HepG2 (cell line): ENCODE results near the gene DPY30. TPM values are rescaled to one million over a fixed set of nuclear protein-coding genes. Genes with fewer than 3 reads are reported as not detected.

Experiments used
- CREB3 ChIP-seq: sonication (generic); formaldehyde crosslinking; IDR thresholded peaks from 2 replicates; pipeline ENCODE4 v1.5.0; 2020; ENCODE audit warnings: missing genetic modification reagents
- FOXK1 ChIP-seq: sonication (generic); formaldehyde crosslinking; IDR thresholded peaks from 2 replicates; pipeline ENCODE4 v1.4.0; 2020; ENCODE audit warnings: low read depth, missing genetic modification reagents, borderline replicate concordance
- HIVEP1 ChIP-seq: sonication (generic); formaldehyde crosslinking; IDR thresholded peaks from 2 replicates; pipeline ENCODE4 v1.4.0; 2020; ENCODE audit warnings: mild to moderate bottlenecking, missing genetic modification reagents
- HMGXB3 ChIP-seq: sonication (generic); formaldehyde crosslinking; IDR thresholded peaks from 2 replicates; pipeline ENCODE4 v1.4.0; 2020; ENCODE audit warnings: missing genetic modification reagents, borderline replicate concordance
- IRF9 ChIP-seq: sonication (generic); formaldehyde crosslinking; IDR thresholded peaks from 2 replicates; pipeline ENCODE4 v1.8.0; 2022; ENCODE audit warnings: missing genetic modification reagents, mild to moderate bottlenecking, borderline replicate concordance
- MIER3 ChIP-seq: IDR thresholded peaks from 2 replicates; pipeline ENCODE4 v1.6.1; 2016; ENCODE audit warnings: missing compliant biosample characterization, borderline replicate concordance
- POLR2AphosphoS5 ChIP-seq: IDR thresholded peaks from 2 replicates; pipeline ENCODE4 v1.6.1; 2012; ENCODE audit warnings: low read depth, low read length
- PRDM4 ChIP-seq: sonication (generic); formaldehyde crosslinking; IDR thresholded peaks from 2 replicates; pipeline ENCODE4 v1.9.0; 2021; ENCODE audit warnings: missing genetic modification reagents, borderline replicate concordance
- RFX5 ChIP-seq: IDR thresholded peaks from 2 replicates; pipeline ENCODE4 v1.6.1; 2011; ENCODE audit warnings: low read depth, low read length, improper control_type of control experiment
- RXRB ChIP-seq: IDR thresholded peaks from 2 replicates; pipeline ENCODE4 v1.6.1; 2016; ENCODE audit warnings: borderline replicate concordance, missing genetic modification reagents, missing compliant biosample characterization
- SIX1 ChIP-seq: sonication (generic); formaldehyde crosslinking; IDR thresholded peaks from 2 replicates; pipeline ENCODE4 v1.4.0; 2020; ENCODE audit warnings: missing genetic modification reagents, borderline replicate concordance
- TAF15 ChIP-seq: fragments of 200-400 bp; formaldehyde crosslinking; IDR thresholded peaks from one replicate; pipeline ENCODE4 v1.6.1; 2018; ENCODE audit warnings: mild to moderate bottlenecking, low read depth, low read length; ENCODE audit not compliant: poor library complexity, severe bottlenecking
- U2AF1 ChIP-seq: fragments of 200-400 bp; formaldehyde crosslinking; optimal IDR thresholded peaks from 2 replicates; pipeline ENCODE3; 2017; ENCODE audit warnings: mild to moderate bottlenecking, low read depth, low read length
- ZBTB38 ChIP-seq: sonication (generic); formaldehyde crosslinking; IDR thresholded peaks from 2 replicates; pipeline ENCODE4 v1.5.1; 2020; ENCODE audit warnings: mild to moderate bottlenecking, missing genetic modification reagents
- ZBTB46 ChIP-seq: sonication (generic); formaldehyde crosslinking; IDR thresholded peaks from 2 replicates; pipeline ENCODE4 v1.4.0; 2020; ENCODE audit warnings: mild to moderate bottlenecking, missing genetic modification reagents, borderline replicate concordance
- ZFY ChIP-seq: sonication (generic); formaldehyde crosslinking; IDR thresholded peaks from 2 replicates; pipeline ENCODE4 v1.4.0; 2020; ENCODE audit warnings: missing genetic modification reagents
- ZNF160 ChIP-seq: sonication (generic); formaldehyde crosslinking; IDR thresholded peaks from 2 replicates; pipeline ENCODE4 v1.8.0; 2022; ENCODE audit warnings: mild to moderate bottlenecking, inconsistent platforms, missing genetic modification reagents
- ZNF441 ChIP-seq: sonication (generic); formaldehyde crosslinking; IDR thresholded peaks from 2 replicates; pipeline ENCODE4 v1.7.0; 2021; ENCODE audit warnings: missing genetic modification reagents, borderline replicate concordance
- polyA plus RNA-seq, 8 experiments: library from polyadenylated mRNA; depleted of rRNA in 3 of 8; stranded (reverse) in 7 of 8; unstranded in 1 of 8; fragments of >200 nt; fragmentation: Illumina TruSeq in 4 of 8; extraction: Trizol in 4 of 8; gene quantifications; 2 replicates each; pipeline versions ENCODE4 v1.2.1 to v1.2.3, GENCODE V29; 2011 to 2016; ENCODE audit warnings: low read depth in 4 of 8, missing spikeins in 1 of 8, mixed read lengths in 1 of 8; ENCODE audit not compliant: insufficient read depth in 1 of 8
- total RNA-seq, 5 experiments: library from RNA; depleted of rRNA; stranded (reverse); fragments of >200 nt; fragmentation: Illumina TruSeq; extraction: Trizol; gene quantifications; 2 replicates each; pipeline ENCODE4 v1.2.3, GENCODE V29; 2016; ENCODE audit warnings: low read depth in 1 of 5

DPY30 gene
- total and polyA plus RNA-seq, 2 of the 13 experiments (the other 11 are each of a cell fraction or from before 2014, with no cell fraction given), result 98.1 to 118 TPM

- TF ChIP-seq HMGXB3 (no peak), RFX5 (no peak), CREB3 (CRISPR knock-in tag) (peak; percentile 8; the same call in 1 of the 2 replicates), ZBTB46 (CRISPR knock-in tag) (no peak), MIER3 (CRISPR knock-in tag) (0 out of 2 replicates have a peak, but pooled peaks have one; percentile 20), ZFY (CRISPR knock-in tag) (peak; percentile 54), ZBTB38 (no peak), HIVEP1 (no peak), SIX1 (CRISPR knock-in tag) (no peak), POLR2AphosphoS5 (0 out of 2 replicates have a peak, but pooled peaks have one; percentile 27), ZNF160 (CRISPR knock-in tag) (no peak), ZNF441 (CRISPR knock-in tag) (no peak), FOXK1 (CRISPR knock-in tag) (no peak), RXRB (CRISPR knock-in tag) (peak; percentile 54; the same call in 1 of the 2 replicates), PRDM4 (no peak), U2AF1 (no peak), IRF9 (0 out of 2 replicates have a peak, but pooled peaks have one; percentile 7), TAF15 (peak; percentile 61)
Observed at GRCh38 chr2:32064021-32064601, 24.5 kb upstream of the DPY30 start (continued).
